Osteocyte (in vitro differentiated cells): ENCODE measurements around the gene PREP. TPM values are rescaled to one million over a fixed set of nuclear protein-coding genes. Genes with fewer than 3 reads are reported as not detected.

Experiments
- DNase-seq: peaks from one replicate; pipeline ENCODE4 v3.0.0; 2021; ENCODE audit warnings: mixed read lengths; ENCODE audit not compliant: unreplicated experiment; ENCODE audit errors: extremely low spot score
- H3K27ac Mint-ChIP-seq: one replicate; pipeline ENCODE4 v1.8.0; 2021; ENCODE audit warnings: mild to moderate bottlenecking, mixed read lengths; ENCODE audit not compliant: unreplicated experiment
- H3K27me3 Mint-ChIP-seq: one replicate; pipeline ENCODE4 v1.8.0; 2021; ENCODE audit warnings: mixed read lengths; ENCODE audit not compliant: unreplicated experiment
- H3K36me3 Mint-ChIP-seq: one replicate; pipeline ENCODE4 v1.8.0; 2021; ENCODE audit warnings: mixed read lengths; ENCODE audit not compliant: unreplicated experiment
- H3K4me1 Mint-ChIP-seq: one replicate; pipeline ENCODE4 v1.8.0; 2021; ENCODE audit warnings: mixed read lengths; ENCODE audit not compliant: unreplicated experiment
- H3K4me3 Mint-ChIP-seq: one replicate; pipeline ENCODE4 v1.8.0; 2021; ENCODE audit warnings: mild to moderate bottlenecking, moderate library complexity, mixed read lengths; ENCODE audit not compliant: unreplicated experiment
- H3K9me3 Mint-ChIP-seq: one replicate; pipeline ENCODE4 v1.8.0; 2021; ENCODE audit warnings: mixed read lengths; ENCODE audit not compliant: unreplicated experiment
- CTCF ChIP-seq: fragments of 200-600 bp; sonication (generic); IDR thresholded peaks from 2 replicates; pipeline ENCODE4 v1.5.0; 2021; ENCODE audit warnings: antibody characterized with exemption, mild to moderate bottlenecking, moderate library complexity
- total RNA-seq: library from RNA; stranded (reverse); gene quantifications from 2 replicates; pipeline ENCODE4 v1.2.1, GENCODE V29; 2021

Gene PREP
- total RNA-seq, 1 donor from 2014 or later, result 36.9 TPM

GRCh38 chr6:105276374-105276773, 126.5 kb downstream of the PREP start:
- Mint-ChIP-seq H3K4me1 (no peaks in the 10 kb centered on the region), H3K27ac (no peak overlapping the region), H3K36me3 (peaks cover 37% of the 10 kb centered on the region), H3K27me3 (no peaks in the 10 kb centered on the region), H3K4me3 (no peak overlapping the region), H3K9me3 (no peaks in the 10 kb centered on the region)
- no peak for TF ChIP-seq CTCF
- DNase-seq, result no peak

- Mint-ChIP-seq H3K4me3 (no peak overlapping the region), H3K27ac (no peak overlapping the region), H3K27me3 (no peaks in the 10 kb centered on the region), H3K36me3 (peaks cover 33% of the 10 kb centered on the region), H3K4me1 (no peaks in the 10 kb centered on the region), H3K9me3 (no peaks in the 10 kb centered on the region)
- no peak for DNase-seq
- TF ChIP-seq CTCF, result no peak
Measured at GRCh38 chr6:105275542-105275941, 127.3 kb downstream of the PREP start.

GRCh38 chr6:105274678-105275077, 128.2 kb downstream of the PREP start:
- H3K27me3 Mint-ChIP-seq, result no peaks in the 10 kb centered on the region
- no peak for DNase-seq
- TF ChIP-seq CTCF, result no peak
- no peak overlapping the region for H3K4me3 Mint-ChIP-seq
- H3K27ac Mint-ChIP-seq, result no peak overlapping the region
- no peaks in the 10 kb centered on the region for H3K9me3 Mint-ChIP-seq
- peaks cover 29% of the 10 kb centered on the region for H3K36me3 Mint-ChIP-seq
- H3K4me1 Mint-ChIP-seq, result no peaks in the 10 kb centered on the region

- Mint-ChIP-seq H3K4me3 (no peak overlapping the region), H3K4me1 (no peaks in the 10 kb centered on the region), H3K9me3 (no peaks in the 10 kb centered on the region), H3K36me3 (peaks cover 25% of the 10 kb centered on the region), H3K27me3 (no peaks in the 10 kb centered on the region), H3K27ac (no peak overlapping the region)
- TF ChIP-seq CTCF, result no peak
- DNase-seq, result no peak
Measured at GRCh38 chr6:105273589-105273988, 129.3 kb downstream of the PREP start.

- no peak overlapping the region for H3K27ac Mint-ChIP-seq
- no peaks in the 10 kb centered on the region for H3K9me3 Mint-ChIP-seq
- no peak for DNase-seq
- no peak overlapping the region for H3K4me3 Mint-ChIP-seq
- H3K27me3 Mint-ChIP-seq, result no peaks in the 10 kb centered on the region
- H3K4me1 Mint-ChIP-seq, result no peaks in the 10 kb centered on the region
- H3K36me3 Mint-ChIP-seq, result peaks cover 21% of the 10 kb centered on the region
- no peak for TF ChIP-seq CTCF
Measured at GRCh38 chr6:105272786-105273185, 130.1 kb downstream of the PREP start.
